HepG2 (cell line): Measurements from ENCODE around the gene CTIF. TPM values are rescaled to one million over a fixed set of nuclear protein-coding genes. Genes with fewer than 3 reads are reported as not detected.

Source experiments
- ATAC-seq: fragments of 200-7000 bp; cut with Tn5 transposase; 3 replicates; pipeline ENCODE4 v1.9.1; 2020; ENCODE audit warnings: mild to moderate bottlenecking, moderate library complexity
- BruUV-seq: library from RNA; stranded (reverse); fragments of 400-500 nt; replicated peaks from 2 replicates; lab custom pipeline; 2021; lab: Mats Ljungman, UMichigan
- CTCF ChIA-PET: fragments of 300-600 bp; formaldehyde crosslinking; extraction: SDS; loops from one replicate; lab custom pipeline; 2021; ENCODE audit warnings: low total read pairs, inconsistent platforms, low intra/inter-chr PET ratio; lab: Yijun Ruan, JAX
- POLR2A ChIA-PET: fragments of 350-600 bp; sonication (Branson Sonifier 250); formaldehyde crosslinking; loops from one replicate; lab custom pipeline; 2020; ENCODE audit warnings: antibody characterized with exemption, inconsistent platforms; lab: Yijun Ruan, JAX
- DNase-seq: peaks from one replicate; pipeline ENCODE4 v3.0.0-alpha.2; 2015; ENCODE audit warnings: low spot score
- FAIRE-seq: peaks from 3 replicates; lab custom pipeline; 2011; peaks lifted over from hg19 to GRCh38; lab: Jason Lieb, UNC
- H2AFZ ChIP-seq: one replicate; pipeline ENCODE4 v1.6.1; 2011; ENCODE audit warnings: low read length, inconsistent platforms
- H3K27ac ChIP-seq: fragments of 300-600 bp; 3 replicates; pipeline ENCODE4 v1.8.0; 2011; ENCODE audit warnings: mixed run types, mild to moderate bottlenecking, mixed read lengths, low read length, inconsistent platforms; ENCODE audit not compliant: insufficient read depth; ENCODE audit errors: extremely low read length
- H3K27me3 ChIP-seq, 2 experiments: fragments of 200-600 bp in 1 of 2; 2 replicates in 1 of 2; 3 replicates in 1 of 2; pipeline versions ENCODE4 v1.6.0 to v1.8.0; 2011; ENCODE audit warnings: low read length in 2 of 2, mild to moderate bottlenecking in 2 of 2, moderate library complexity in 2 of 2, inconsistent platforms in 1 of 2; ENCODE audit not compliant: insufficient read depth in 2 of 2, control insufficient read depth in 1 of 2
- H3K36me3 ChIP-seq, 2 experiments: fragments of 200-600 bp in 1 of 2; replicated peaks in 1 of 2; 2 replicates in 1 of 2; 3 replicates in 1 of 2; pipeline versions ENCODE4 v1.5.1 to v1.8.0; 2011; ENCODE audit warnings: low read length in 2 of 2, inconsistent platforms in 1 of 2; ENCODE audit not compliant: insufficient read depth in 2 of 2, control insufficient read depth in 1 of 2
- H3K4me1 ChIP-seq: 2 replicates; pipeline ENCODE4 v1.5.1; 2012; ENCODE audit warnings: low read length, inconsistent platforms; ENCODE audit not compliant: insufficient read depth
- H3K4me2 ChIP-seq: 2 replicates; pipeline ENCODE4 v1.6.0; 2011; ENCODE audit warnings: low read depth, low read length, inconsistent platforms
- H3K4me3 ChIP-seq, 3 experiments: fragments of 200-600 bp in 1 of 3; sonication (generic), shearing (Covaris generic) in 1 of 3; replicated peaks in 1 of 3; 2 replicates each; pipeline ENCODE4 v1.5.1; 2011 to 2016; ENCODE audit warnings: low read length in 3 of 3, inconsistent platforms in 2 of 3, low read depth in 2 of 3, mild to moderate bottlenecking in 2 of 3, control low read depth in 1 of 3, mixed read lengths in 1 of 3; ENCODE audit not compliant: insufficient read depth in 1 of 3
- H3K79me2 ChIP-seq: one replicate; pipeline ENCODE4 v1.6.1; 2011; ENCODE audit warnings: low read length, inconsistent platforms; ENCODE audit not compliant: insufficient read depth
- H3K9ac ChIP-seq: 2 replicates; pipeline ENCODE4 v1.6.0; 2011; ENCODE audit warnings: mild to moderate bottlenecking, low read depth, low read length, inconsistent platforms; ENCODE audit not compliant: insufficient read depth
- H3K9me3 ChIP-seq: 2 replicates; pipeline ENCODE4 v1.5.1; 2012; ENCODE audit warnings: mild to moderate bottlenecking, low read length
- H4K20me1 ChIP-seq: 2 replicates; pipeline ENCODE4 v1.6.0; 2011; ENCODE audit warnings: inconsistent platforms, mild to moderate bottlenecking, low read length, moderate library complexity; ENCODE audit not compliant: insufficient read depth
- ARNT2 ChIP-seq: sonication (generic); formaldehyde crosslinking; IDR thresholded peaks from 2 replicates; pipeline ENCODE4 v1.8.0; 2022; ENCODE audit warnings: mild to moderate bottlenecking, low read depth, missing genetic modification reagents, moderate library complexity
- CHD2 ChIP-seq: IDR thresholded peaks from 2 replicates; pipeline ENCODE4 v1.6.1; 2011; ENCODE audit warnings: low read depth, low read length, improper control_type of control experiment
- HIVEP1 ChIP-seq: sonication (generic); formaldehyde crosslinking; IDR thresholded peaks from 2 replicates; pipeline ENCODE4 v1.4.0; 2020; ENCODE audit warnings: mild to moderate bottlenecking, missing genetic modification reagents
- HOXD1 ChIP-seq: sonication (generic); formaldehyde crosslinking; IDR thresholded peaks from 2 replicates; pipeline ENCODE4 v1.5.0; 2020; ENCODE audit warnings: missing genetic modification reagents
- KDM2A ChIP-seq: sonication (generic); formaldehyde crosslinking; IDR thresholded peaks from 2 replicates; pipeline ENCODE4 v1.4.0; 2020; ENCODE audit warnings: low read depth, missing genetic modification reagents, borderline replicate concordance
- MXD1 ChIP-seq: sonication (generic); formaldehyde crosslinking; IDR thresholded peaks from 2 replicates; pipeline ENCODE4 v1.4.0; 2020; ENCODE audit warnings: mild to moderate bottlenecking, missing genetic modification reagents
- MXD3 ChIP-seq: IDR thresholded peaks from 2 replicates; pipeline ENCODE4 v1.6.1; 2016; ENCODE audit warnings: mild to moderate bottlenecking, missing biosample characterization, missing genetic modification reagents
- NFYB ChIP-seq: sonication (generic); formaldehyde crosslinking; IDR thresholded peaks from 2 replicates; pipeline ENCODE4 v1.4.0; 2020; ENCODE audit warnings: missing genetic modification reagents
- TBX3 ChIP-seq: fragments of 450-650 bp; IDR thresholded peaks from 2 replicates; pipeline ENCODE4 v1.6.1; 2017; ENCODE audit warnings: antibody characterized with exemption, mild to moderate bottlenecking, inconsistent platforms, borderline replicate concordance
- THAP8 ChIP-seq: sonication (generic); formaldehyde crosslinking; IDR thresholded peaks from 2 replicates; pipeline ENCODE4 v1.5.1; 2020; ENCODE audit warnings: missing genetic modification reagents, mild to moderate bottlenecking, borderline replicate concordance
- ZGPAT ChIP-seq: IDR thresholded peaks from 2 replicates; pipeline ENCODE4 v1.6.1; 2016; ENCODE audit warnings: mild to moderate bottlenecking
- ZNF136 ChIP-seq: sonication (generic); formaldehyde crosslinking; IDR thresholded peaks from 2 replicates; pipeline ENCODE4 v1.8.1; 2022; ENCODE audit warnings: low read depth, mild to moderate bottlenecking, moderate library complexity, missing genetic modification reagents
- ZNF235 ChIP-seq: sonication (generic); formaldehyde crosslinking; IDR thresholded peaks from 2 replicates; pipeline ENCODE4 v1.8.1; 2023; ENCODE audit warnings: mild to moderate bottlenecking, missing genetic modification reagents, borderline replicate concordance
- WGBS: methylation state at CpG from one replicate; pipeline ENCODE4 v1.1.6; 2017; ENCODE audit warnings: low lambda C conversion rate; 5-methylcytosine and 5-hydroxymethylcytosine counted together
- in situ Hi-C: cut with HindIII; loops from 2 replicates; pipeline ENCODE4 v1.10.0; 2017; ENCODE audit warnings: low pct_unique_long_range_greater_than_20kb; ENCODE audit not compliant: extremely low pct_ligation_motif_present
- intact Hi-C: fragments of 100-400 bp; cut with micrococcal nuclease; formaldehyde crosslinking; loops from one replicate; pipeline ENCODE4 v1.10.0; 2022; ENCODE audit not compliant: unreplicated experiment
- polyA plus RNA-seq, 8 experiments: library from polyadenylated mRNA; depleted of rRNA in 3 of 8; stranded (reverse) in 7 of 8; unstranded in 1 of 8; fragments of >200 nt; fragmentation: Illumina TruSeq in 4 of 8; extraction: Trizol in 4 of 8; gene quantifications; 2 replicates each; pipeline versions ENCODE4 v1.2.1 to v1.2.3, GENCODE V29; 2011 to 2016; ENCODE audit warnings: low read depth in 4 of 8, missing spikeins in 1 of 8, mixed read lengths in 1 of 8; ENCODE audit not compliant: insufficient read depth in 1 of 8
- total RNA-seq, 5 experiments: library from RNA; depleted of rRNA; stranded (reverse); fragments of >200 nt; fragmentation: Illumina TruSeq; extraction: Trizol; gene quantifications; 2 replicates each; pipeline ENCODE4 v1.2.3, GENCODE V29; 2016; ENCODE audit warnings: low read depth in 1 of 5

The CTIF gene
- total and polyA plus RNA-seq, 2 of the 13 experiments (the other 11 are each of a cell fraction or from before 2014, with no cell fraction given): 18.2 to 28.0 TPM

GRCh38 chr18:48756511-48757226 is 217.8 kb downstream of the CTIF start (continued):
- no peak for TF ChIP-seq ZGPAT (CRISPR knock-in tag)
- TF ChIP-seq CHD2: no peak
- TF ChIP-seq THAP8 (CRISPR knock-in tag): no peak
- TF ChIP-seq, all 625 proteins: peak for 0

- Histone ChIP-seq H3K9ac (no peak overlapping the region), H3K4me1 (no peaks in the 10 kb centered on the region), H3K27me3 (no peaks in the 10 kb centered on the region), H3K4me2 (no peak overlapping the region), H2AFZ (no peak overlapping the region), H4K20me1 (no peaks in the 10 kb centered on the region), H3K36me3 (peaks cover 11 to 43% of the 10 kb centered on the region in 2 experiments; a peak in 4 of 5 replicates), H3K79me2 (no peaks in the 10 kb centered on the region), H3K4me3 (no peak overlapping the region), H3K27ac (no peak overlapping the region), H3K9me3 (no peaks in the 10 kb centered on the region)
- in situ Hi-C loops (no loop called here), intact Hi-C loops (no loop called here)
- POLR2A ChIA-PET: no interaction called here
- CTCF ChIA-PET: no interaction called here
- TF ChIP-seq HOXD1 (CRISPR knock-in tag) (no peak), MXD3 (no peak), ZNF235 (no peak), TBX3 (no peak), KDM2A (CRISPR knock-in tag) (no peak), NFYB (CRISPR knock-in tag) (no peak), ZNF136 (CRISPR knock-in tag) (no peak), MXD1 (CRISPR knock-in tag) (no peak), HIVEP1 (CRISPR knock-in tag) (no peak), ARNT2 (CRISPR knock-in tag) (no peak)
- WGBS: 97% methylated on average over 6 of the region's 6 CpGs
- ATAC-seq (no peak), DNase-seq (no peak), FAIRE-seq (no peak)
- no TSS peak for BruUV-seq
Measured at GRCh38 chr18:48757367-48757766, 218.5 kb downstream of the CTIF start.
